HCT116 (cell line): ENCODE data around the gene HYAL2. TPM values are rescaled to one million over a fixed set of nuclear protein-coding genes. Genes with fewer than 3 reads are reported as not detected.

Source experiments
- ATAC-seq: fragments of 200-7000 bp; cut with Tn5 transposase; 2 replicates; pipeline ENCODE4 v1.9.1; 2020; ENCODE audit warnings: mild to moderate bottlenecking, moderate library complexity
- Bru-seq: library from RNA; stranded (reverse); fragments of 400-500 nt; gene quantifications from one replicate; lab custom pipeline; 2021; lab: Mats Ljungman, UMichigan
- BruChase-seq, 2 experiments: library from RNA; stranded (reverse); fragments of 400-500 nt; gene quantifications; one replicate each; lab custom pipeline; 2021; lab: Mats Ljungman, UMichigan
- BruUV-seq: library from RNA; stranded (reverse); fragments of 400-500 nt; replicated peaks from 2 replicates; lab custom pipeline; 2021; lab: Mats Ljungman, UMichigan
- CTCF ChIA-PET: fragments of 300-600 bp; sonication (Branson Sonifier 250); formaldehyde crosslinking; loops from one replicate; lab custom pipeline; 2021; ENCODE audit warnings: antibody characterized with exemption; lab: Charles Lee
- POLR2A ChIA-PET: fragments of 300-600, 350-600 bp; sonication (Branson Sonifier 250); formaldehyde crosslinking; loops from one replicate; lab custom pipeline; 2021; ENCODE audit warnings: antibody characterized with exemption; lab: Charles Lee
- RAD21 ChIA-PET, 2 experiments: fragments of 300-600 bp; sonication (Branson Sonifier 250); formaldehyde crosslinking; loops; one replicate each; lab custom pipeline; 2023; ENCODE audit warnings: low total read pairs in 2 of 2; ENCODE audit not compliant: uncharacterized antibody in 2 of 2, unreplicated experiment in 2 of 2, low non-redundant PET in 1 of 2; lab: Charles Lee
- DNase-seq: peaks from one replicate; pipeline ENCODE4 v3.0.0-alpha.2; 2010; ENCODE audit warnings: low read depth, low spot score
- H2AFZ ChIP-seq: fragments of 200-600 bp; shearing (Covaris generic), sonication (generic); 2 replicates; pipeline ENCODE4 v1.6.1; 2017; ENCODE audit warnings: low read depth, mixed run types, mixed read lengths, antibody characterized with exemption, low read length; ENCODE audit not compliant: poor library complexity, severe bottlenecking
- H3K27ac ChIP-seq: 2 replicates; pipeline ENCODE4 v1.5.1; 2012; ENCODE audit warnings: low read depth, low read length
- H3K27me3 ChIP-seq: fragments of 200-600 bp; sonication (generic); 2 replicates; pipeline ENCODE4 v1.6.1; 2016; ENCODE audit warnings: mixed run types, low read length, mixed read lengths; ENCODE audit not compliant: insufficient read depth
- H3K36me3 ChIP-seq, 2 experiments: fragments of 200-500 bp in 1 of 2; fragments of 200-600 bp in 1 of 2; sonication (Bioruptor generic) in 1 of 2; sonication (generic) in 1 of 2; 2 replicates each; pipeline versions ENCODE4 v1.5.1 to v1.6.1; 2014 to 2016; ENCODE audit warnings: low read length in 2 of 2, inconsistent platforms in 1 of 2, mixed read lengths in 1 of 2, mixed run types in 1 of 2; ENCODE audit not compliant: insufficient read depth in 2 of 2, control insufficient read depth in 1 of 2
- H3K4me1 ChIP-seq, 2 experiments: fragments of 200-600 bp in 1 of 2; sonication (generic) in 1 of 2; 2 replicates each; pipeline versions ENCODE4 v1.5.1 to v1.6.1; 2012 to 2017; ENCODE audit warnings: low read length in 2 of 2, inconsistent platforms in 1 of 2, mild to moderate bottlenecking in 1 of 2, mixed read lengths in 1 of 2, mixed run types in 1 of 2, moderate library complexity in 1 of 2; ENCODE audit not compliant: insufficient read depth in 2 of 2, control insufficient read depth in 1 of 2
- H3K4me2 ChIP-seq: fragments of 200-600 bp; sonication (generic); 2 replicates; pipeline ENCODE4 v1.6.1; 2017; ENCODE audit warnings: mixed run types, low read length, mixed read lengths
- H3K4me3 ChIP-seq, 2 experiments: fragments of 200-600 bp in 1 of 2; sonication (generic) in 1 of 2; replicated peaks in 1 of 2; 2 replicates each; pipeline ENCODE4 v1.5.1; 2011 to 2016; ENCODE audit warnings: low read length in 2 of 2, control low read depth in 1 of 2, low read depth in 1 of 2, mild to moderate bottlenecking in 1 of 2, mixed read lengths in 1 of 2, mixed run types in 1 of 2
- H3K79me2 ChIP-seq: fragments of 200-600 bp; sonication (generic); 2 replicates; pipeline ENCODE4 v1.6.1; 2017; ENCODE audit warnings: mild to moderate bottlenecking, mixed run types, low read length, moderate library complexity, mixed read lengths; ENCODE audit not compliant: insufficient read depth
- H3K9ac ChIP-seq: fragments of 200-600 bp; sonication (generic); 2 replicates; pipeline ENCODE4 v1.6.1; 2016; ENCODE audit warnings: low read length, mixed read lengths
- H3K9me2 ChIP-seq: fragments of 200-600 bp; sonication (generic), shearing (Covaris generic); 2 replicates; pipeline ENCODE4 v1.6.1; 2017; ENCODE audit warnings: mixed run types, mild to moderate bottlenecking, moderate library complexity; ENCODE audit not compliant: insufficient read depth
- H3K9me3 ChIP-seq, 2 experiments: fragments of 200-500 bp in 1 of 2; fragments of 200-600 bp in 1 of 2; sonication (Bioruptor generic) in 1 of 2; sonication (generic) in 1 of 2; 2 replicates each; pipeline ENCODE4 v1.6.1; 2014 to 2017; ENCODE audit warnings: low read length in 2 of 2, mixed read lengths in 2 of 2, inconsistent platforms in 1 of 2, low read depth in 1 of 2, mild to moderate bottlenecking in 1 of 2, mixed run types in 1 of 2, moderate library complexity in 1 of 2; ENCODE audit not compliant: control insufficient read depth in 1 of 2, insufficient read depth in 1 of 2
- H4K20me1 ChIP-seq: fragments of 200-600 bp; sonication (generic), shearing (Covaris generic); 2 replicates; pipeline ENCODE4 v1.6.1; 2017; ENCODE audit warnings: mixed run types, mild to moderate bottlenecking, moderate library complexity; ENCODE audit not compliant: insufficient read depth
- EGR1 ChIP-seq: IDR thresholded peaks from 2 replicates; pipeline ENCODE4 v1.6.1; 2012; ENCODE audit warnings: low read depth
- ELF1 ChIP-seq: IDR thresholded peaks from 2 replicates; pipeline ENCODE4 v1.6.1; 2012; ENCODE audit warnings: low read depth, borderline replicate concordance
- EZH2phosphoT487 ChIP-seq: fragments of 200-600 bp; IDR thresholded peaks from 2 replicates; pipeline ENCODE4 v1.6.1; 2018; ENCODE audit warnings: antibody characterized with exemption, borderline replicate concordance
- FOSL1 ChIP-seq: IDR thresholded peaks from 2 replicates; pipeline ENCODE4 v1.6.1; 2012; ENCODE audit warnings: low read depth
- SIN3A ChIP-seq: IDR thresholded peaks from 2 replicates; pipeline ENCODE4 v1.6.1; 2012; ENCODE audit warnings: low read depth
- SP1 ChIP-seq: IDR thresholded peaks from 2 replicates; pipeline ENCODE4 v1.6.1; 2012; ENCODE audit warnings: low read depth
- ZFX ChIP-seq: fragments of 450-650 bp; IDR thresholded peaks from 2 replicates; pipeline ENCODE4 v1.6.1; 2017
- intact Hi-C: fragments of 100-400 bp; cut with micrococcal nuclease; formaldehyde crosslinking; loops from 2 replicates; pipeline ENCODE4 v1.10.0; 2022
- long read RNA-seq: library from polyadenylated mRNA; unstranded; transcript quantifications from one replicate; pipeline ENCODE4 v2.0.0, GENCODE V29; 2021; ENCODE audit not compliant: unreplicated experiment
- polyA plus RNA-seq: library from polyadenylated mRNA; unstranded; fragments of >200 nt; gene quantifications from 2 replicates; pipeline ENCODE4 v1.2.1, GENCODE V29; 2012; ENCODE audit warnings: missing spikeins
- total RNA-seq: library from RNA; stranded (reverse); gene quantifications from one replicate; pipeline ENCODE4 v1.2.1, GENCODE V29; 2021; ENCODE audit not compliant: unreplicated experiment

Gene HYAL2, protein sequence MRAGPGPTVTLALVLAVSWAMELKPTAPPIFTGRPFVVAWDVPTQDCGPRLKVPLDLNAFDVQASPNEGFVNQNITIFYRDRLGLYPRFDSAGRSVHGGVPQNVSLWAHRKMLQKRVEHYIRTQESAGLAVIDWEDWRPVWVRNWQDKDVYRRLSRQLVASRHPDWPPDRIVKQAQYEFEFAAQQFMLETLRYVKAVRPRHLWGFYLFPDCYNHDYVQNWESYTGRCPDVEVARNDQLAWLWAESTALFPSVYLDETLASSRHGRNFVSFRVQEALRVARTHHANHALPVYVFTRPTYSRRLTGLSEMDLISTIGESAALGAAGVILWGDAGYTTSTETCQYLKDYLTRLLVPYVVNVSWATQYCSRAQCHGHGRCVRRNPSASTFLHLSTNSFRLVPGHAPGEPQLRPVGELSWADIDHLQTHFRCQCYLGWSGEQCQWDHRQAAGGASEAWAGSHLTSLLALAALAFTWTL
- total RNA-seq: 42.2 TPM
- polyA plus RNA-seq: 57.5 and 64.1 TPM in 2 replicates
- Bru-seq, nascent RNA: percentile 60 among the genes with signal in this experiment
- percentile 77 among the genes with signal in this experiment for BruChase-seq, experiment 1, labeled RNA remaining after a 6-hour chase
- BruChase-seq, experiment 2, labeled RNA remaining after a 2-hour chase: percentile 83 among the genes with signal in this experiment
- long read RNA-seq, full-length matches to known transcripts: 125 of 140 reads
- long read RNA-seq, partial matches to known transcripts: 5 of 140 reads
- long read RNA-seq, other reads (novel, unspliced or antisense): 10 of 140 reads

DNA sequence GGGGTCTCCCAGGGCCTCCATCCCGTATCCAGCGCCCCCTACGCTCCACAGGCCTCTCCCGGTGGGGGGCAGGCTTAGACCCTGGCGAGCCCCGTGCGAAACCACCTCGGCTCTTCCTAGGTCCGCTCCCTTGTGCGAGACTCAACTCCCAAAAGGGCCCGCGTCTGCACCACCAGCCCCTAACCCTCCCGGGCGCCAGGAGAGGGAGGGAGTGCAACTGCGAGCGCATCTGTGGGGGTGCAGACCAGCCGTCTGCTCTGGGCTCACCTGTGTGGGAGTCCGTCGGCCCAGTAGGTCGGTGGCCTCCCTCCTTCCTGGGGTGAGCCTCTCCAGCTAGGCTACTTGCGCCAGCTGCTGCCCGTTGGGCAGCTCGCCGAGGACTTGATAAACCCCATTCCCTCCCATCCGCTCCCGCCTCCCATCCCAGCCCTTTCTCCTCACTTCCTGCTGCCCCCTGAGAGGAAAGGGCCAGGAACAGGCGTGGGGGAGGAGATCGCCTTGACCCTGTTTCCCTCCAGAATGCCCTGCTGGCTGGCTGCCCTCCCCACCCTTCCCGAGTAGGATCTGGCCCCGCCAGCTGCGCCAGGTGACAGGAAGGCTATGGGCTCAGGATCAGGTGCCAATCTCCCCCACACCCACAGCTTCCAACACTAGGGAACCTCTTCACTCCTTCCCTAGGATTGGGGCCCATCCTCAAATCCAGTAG lies at the start of gene HYAL2:
TSS of gene HYAL2 (minus strand) at position 360 of the 706 bp plus-strand sequence. CDS start 2,256 bp downstream, outside the sequence.
- no peak for ATAC-seq
- no peaks in the 10 kb centered on the region for H3K27me3 ChIP-seq

DNA sequence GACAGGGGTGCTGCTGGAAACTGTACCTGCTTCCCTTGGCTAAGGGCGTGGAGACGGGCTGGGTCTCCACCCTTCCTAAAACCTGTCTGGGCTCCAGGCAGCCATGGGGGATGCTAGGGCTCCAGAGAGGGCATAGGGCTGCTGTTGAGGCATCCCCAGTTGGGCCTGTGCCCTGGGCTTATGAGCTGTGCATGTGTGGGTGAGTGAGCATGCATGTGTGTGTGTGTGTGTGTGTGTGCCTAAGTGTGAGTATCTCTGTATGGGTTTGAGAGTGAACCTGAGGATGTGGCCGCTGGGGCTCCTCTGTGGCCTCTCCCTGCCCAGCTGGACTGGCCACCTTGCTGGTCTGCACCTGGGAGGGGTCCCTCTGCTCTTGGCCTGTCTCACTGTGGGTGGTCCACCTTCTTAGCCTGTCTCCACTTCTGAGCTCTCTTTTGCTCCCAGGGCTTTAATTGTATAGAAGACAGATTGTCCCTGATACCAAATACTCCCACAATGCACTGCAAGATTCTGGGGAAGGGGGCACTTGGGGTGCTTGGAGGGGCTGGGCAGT lies 48.7 kb upstream of the HYAL2 start:
- Histone ChIP-seq H3K4me2 (no peak overlapping the region), H3K9me2 (no peaks in the 10 kb centered on the region), H3K4me1 (peaks cover 4 to 10% of the 10 kb centered on the region in 2 experiments; a peak in 2 of 4 replicates), H3K27me3 (no peaks in the 10 kb centered on the region), H2AFZ (no peak overlapping the region), H3K4me3 (no peak overlapping the region), H4K20me1 (no peaks in the 10 kb centered on the region), H3K27ac (no peak overlapping the region), H3K9me3 (no peaks in the 10 kb centered on the region), H3K79me2 (no peaks in the 10 kb centered on the region), H3K9ac (no peak overlapping the region), H3K36me3 (no peaks in the 10 kb centered on the region)
- no peak for TF ChIP-seq ELF1
- TF ChIP-seq FOSL1: no peak
- TF ChIP-seq EGR1: no peak
- no peak for TF ChIP-seq SP1
- TF ChIP-seq ZFX: no peak
- no peak for ATAC-seq
- ChIA-PET RAD21 (interaction anchor here (1.0 to 1.1 kb wide), 2 partner anchors 171 kb away, joined by 5 to 6 read pairs; no protein-coding TSS in a partner anchor), POLR2A (interaction anchor here (1.1 kb wide), 1 partner anchor 135 kb away, joined by 3 read pairs; the partner anchor contains the start of gene GNAI2), CTCF (interaction anchor here (0.9 to 1.0 kb wide), 3 partner anchors 18 to 180 kb away, joined by 3 to 12 read pairs (median 4); no protein-coding TSS in a partner anchor)
- BruUV-seq: no TSS peak
- DNase-seq: no peak
- intact Hi-C loops: no loop called here

More for the DNA sequence above, at the start of gene HYAL2:
- peak within 1 kb of the TSS; percentile 93 for H3K27ac ChIP-seq
- POLR2A ChIA-PET: interaction anchor here (1.1 to 1.3 kb wide), 2 partner anchors 14 to 23 kb away, joined by 3 to 4 read pairs; partner anchors contain the start of genes HYAL3 and NAA80
- TF ChIP-seq EZH2phosphoT487: no peak
- no peak for TF ChIP-seq SIN3A
- H3K4me3 ChIP-seq: peak within 1 kb of the TSS; percentile 64 to 92
- peaks cover 9 to 29% of the 10 kb centered on the region in 2 experiments; a peak in 2 of 4 replicates for H3K36me3 ChIP-seq
- no peak for DNase-seq
- H3K9me3 ChIP-seq: no peaks in the 10 kb centered on the region
- no peaks in the 10 kb centered on the region for H4K20me1 ChIP-seq
- CTCF ChIA-PET: interaction anchor here (0.8 to 1.2 kb wide), 2 partner anchors 15 to 45 kb away, joined by 3 to 11 read pairs; no protein-coding TSS in a partner anchor
- H3K9me2 ChIP-seq: no peaks in the 10 kb centered on the region
- H2AFZ ChIP-seq: no peak within 1 kb of the TSS
- RAD21 ChIA-PET: interaction anchor here in 1 of 2 experiments (1.5 kb wide), 1 partner anchor 23 kb away, joined by 4 read pairs; the partner anchor contains the start of genes HYAL3 and NAA80
- BruUV-seq: no TSS peak
- peak within 1 kb of the TSS; percentile 92 for H3K4me2 ChIP-seq
- H3K4me1 ChIP-seq: peaks cover 48 to 73% of the 10 kb centered on the region in 2 experiments
- intact Hi-C loops: no loop called here
- H3K79me2 ChIP-seq: peaks cover 58% of the 10 kb centered on the region
- H3K9ac ChIP-seq: peak within 1 kb of the TSS; percentile 88
